Stimulated activated CD4-positive, alpha-beta T cell treated with anti-CD3 and anti-CD28 coated beads, Interleukin-2, amount 100 ng/mL, for 24 hours (primary cell): Measurements from ENCODE around the gene AHDC1.

Experiments
- DNase-seq, 2 donors: peaks; one replicate each; pipeline ENCODE4 v3.0.0-alpha.2; 2020

The AHDC1 gene

GRCh38 chr1:27614625-27615344, 10.8 kb upstream of the AHDC1 start:
- no peak for DNase-seq

- no peak for DNase-seq
These were observed 10.2 kb upstream of the AHDC1 start for GRCh38 chr1:27614043-27614624.

GRCh38 chr1:27612718-27613117, 8.8 kb upstream of the AHDC1 start:
- DNase-seq = no peak

- DNase-seq = no peak
These were observed 7.5 kb upstream of the AHDC1 start for GRCh38 chr1:27611450-27611849.

DNA sequence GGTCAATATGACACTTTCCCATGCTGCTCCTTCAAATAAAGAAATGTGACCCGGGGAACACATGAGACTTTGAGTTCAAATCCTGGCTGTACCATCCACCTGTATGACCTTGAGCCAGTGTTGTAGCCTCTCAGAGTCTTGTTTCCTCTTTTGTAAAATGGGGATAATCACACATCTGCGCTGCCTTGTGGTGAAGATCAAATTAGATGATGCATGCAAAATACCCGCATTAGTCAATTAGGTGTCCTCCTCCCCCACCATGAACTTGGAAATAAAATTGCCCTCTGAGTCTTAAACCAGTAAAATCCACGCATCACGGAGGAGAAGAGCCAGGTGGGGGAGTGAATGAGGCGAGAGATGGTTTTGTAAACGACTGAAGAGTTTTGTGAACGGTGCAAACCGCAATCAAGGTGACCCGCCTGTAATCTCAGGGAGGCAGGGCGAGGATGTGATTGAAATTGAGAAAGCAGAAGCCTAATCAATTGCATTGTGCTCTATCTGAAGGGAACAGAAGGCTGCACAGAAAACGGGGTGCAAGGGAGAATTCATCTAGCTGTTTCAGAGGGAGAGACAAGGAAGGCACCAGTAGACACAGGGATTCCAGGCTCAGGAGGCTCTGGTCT, 5.8 kb upstream of the AHDC1 start:
- no peak for DNase-seq

DNA sequence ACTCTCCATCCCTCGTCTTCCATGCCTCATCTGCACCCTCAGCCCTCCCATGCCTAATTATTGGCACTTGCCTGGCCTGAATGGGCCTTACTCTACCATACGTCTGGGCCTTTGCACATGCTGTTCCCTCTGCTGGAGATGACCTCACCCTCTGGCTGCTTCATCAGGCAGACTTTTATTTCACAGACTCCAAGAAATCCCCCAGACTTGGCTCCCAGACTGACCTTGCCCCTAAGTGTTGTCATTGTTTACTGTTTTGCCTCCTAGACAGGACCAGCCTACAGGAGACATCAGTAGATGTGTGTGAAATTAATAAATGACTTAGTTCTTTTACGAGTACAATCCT, 5.2 kb upstream of the AHDC1 start:
- no peak for DNase-seq

DNA sequence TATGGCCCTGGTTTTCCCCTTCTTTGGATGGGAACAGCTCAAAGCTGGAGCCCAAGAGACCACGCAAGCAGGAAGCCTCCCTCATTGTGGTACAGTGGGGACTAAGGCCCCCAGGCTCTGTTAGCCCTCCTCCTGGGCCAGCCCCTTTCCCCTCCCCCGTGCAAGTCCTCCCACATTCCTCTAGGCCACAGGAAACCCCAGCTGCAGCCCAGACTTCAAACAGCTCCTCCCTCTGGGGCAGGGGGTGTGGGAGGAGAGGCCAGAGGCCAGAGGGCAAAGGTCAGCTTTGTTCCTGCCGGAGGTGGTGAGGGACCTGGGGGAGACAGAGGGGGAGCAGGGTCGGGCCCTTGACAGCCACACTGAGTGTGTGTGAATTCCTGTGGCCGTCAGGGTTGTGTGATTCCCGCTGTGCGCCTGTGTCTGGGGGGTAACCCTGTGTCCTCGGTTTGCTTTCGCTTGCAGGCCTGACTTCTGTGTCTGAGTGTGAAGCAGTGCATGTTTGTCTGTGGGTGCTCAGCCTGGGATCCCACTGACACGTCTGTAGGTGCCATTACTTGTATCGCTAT, 3.4 kb upstream of the AHDC1 start:
- no peak for DNase-seq

GRCh38 chr1:27606708-27607238, 2.8 kb upstream of the AHDC1 start:
- DNase-seq = no peak

- DNase-seq = peak; percentile 62 to 69
These were observed 2.1 kb upstream of the AHDC1 start for GRCh38 chr1:27605796-27606707.

DNA sequence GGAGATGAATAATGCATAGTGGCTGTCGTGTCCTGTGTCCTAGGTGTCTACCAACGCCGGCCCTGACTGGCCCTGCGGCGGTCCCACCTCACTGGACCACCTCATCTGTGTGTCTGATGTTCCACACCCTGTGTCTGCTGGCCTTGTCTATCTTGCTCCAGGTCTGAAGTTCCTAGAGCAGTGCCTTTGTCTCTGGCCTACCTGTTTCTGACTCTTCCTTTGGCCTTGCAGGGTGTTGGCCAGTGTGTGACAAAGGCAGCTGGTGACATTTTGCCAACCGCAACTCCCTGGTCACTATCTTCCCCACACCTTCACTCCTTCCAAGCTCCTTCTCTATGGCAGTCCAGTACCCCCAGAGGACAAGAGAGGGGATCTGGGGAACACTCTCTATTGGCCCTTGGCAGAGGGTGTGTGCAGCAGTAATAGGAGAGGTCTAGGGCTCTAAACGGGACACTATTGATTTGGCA, 1.4 kb upstream of the AHDC1 start:
- no peak for DNase-seq

DNA sequence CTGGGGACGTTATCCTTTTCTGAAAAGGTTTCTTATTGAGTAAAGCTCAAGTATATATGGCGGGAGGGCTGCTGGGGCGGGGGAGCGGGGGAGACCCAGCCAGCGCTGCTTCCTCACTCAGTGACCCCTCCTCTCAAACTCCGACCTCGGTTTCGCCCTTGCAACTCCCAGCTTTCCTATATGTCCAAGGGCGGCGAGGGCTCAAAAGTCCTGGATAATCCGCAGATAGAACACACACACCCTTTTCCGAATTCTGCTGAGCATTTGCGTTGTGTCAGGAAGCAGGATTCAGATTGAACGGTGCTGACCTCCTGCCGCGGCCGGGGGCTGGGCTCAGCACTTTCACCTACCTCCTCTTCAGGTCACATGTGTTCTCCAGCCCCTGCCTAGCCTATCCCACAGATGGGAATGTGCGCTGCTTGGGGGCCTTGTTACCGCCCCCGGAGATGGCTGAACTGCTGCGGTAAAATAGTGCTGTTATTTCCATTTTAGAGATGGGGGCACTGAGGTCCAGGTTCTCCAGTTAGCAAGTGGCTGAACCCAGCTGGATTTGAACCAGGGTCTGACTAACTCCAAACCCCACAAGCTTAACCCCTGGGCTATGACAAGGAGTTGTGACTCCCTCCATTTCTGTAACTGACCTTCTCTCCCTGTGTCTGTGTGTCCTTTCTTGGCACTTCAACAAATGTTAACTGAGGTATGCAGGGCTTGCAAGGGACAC, 795 bp upstream of the AHDC1 start:
- no peak for DNase-seq

DNA sequence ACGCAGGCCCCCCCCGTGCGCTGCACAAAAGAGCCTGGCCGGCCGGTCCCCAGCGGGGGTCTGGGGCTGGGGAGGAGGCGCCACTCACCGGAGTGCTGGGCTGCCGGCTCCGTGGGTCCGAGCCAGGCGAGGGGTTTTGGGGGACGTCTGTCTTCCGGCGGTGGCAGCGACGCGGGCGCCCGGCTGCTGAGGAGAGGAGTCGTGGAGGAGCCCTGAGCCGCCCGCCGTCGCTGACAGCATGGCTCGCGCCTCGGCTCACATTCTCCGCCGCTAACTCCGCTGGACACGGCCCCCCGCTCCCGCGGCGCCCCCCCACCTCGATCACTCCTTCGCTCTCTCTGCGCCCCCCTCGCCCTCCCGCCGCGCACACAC, 649 bp downstream of the AHDC1 start:
- DNase-seq = peak in 1 of 2 donors; percentile 41

- DNase-seq = peak; percentile 43 to 44
These were observed 1.3 kb downstream of the AHDC1 start for GRCh38 chr1:27602462-27603308.

DNA sequence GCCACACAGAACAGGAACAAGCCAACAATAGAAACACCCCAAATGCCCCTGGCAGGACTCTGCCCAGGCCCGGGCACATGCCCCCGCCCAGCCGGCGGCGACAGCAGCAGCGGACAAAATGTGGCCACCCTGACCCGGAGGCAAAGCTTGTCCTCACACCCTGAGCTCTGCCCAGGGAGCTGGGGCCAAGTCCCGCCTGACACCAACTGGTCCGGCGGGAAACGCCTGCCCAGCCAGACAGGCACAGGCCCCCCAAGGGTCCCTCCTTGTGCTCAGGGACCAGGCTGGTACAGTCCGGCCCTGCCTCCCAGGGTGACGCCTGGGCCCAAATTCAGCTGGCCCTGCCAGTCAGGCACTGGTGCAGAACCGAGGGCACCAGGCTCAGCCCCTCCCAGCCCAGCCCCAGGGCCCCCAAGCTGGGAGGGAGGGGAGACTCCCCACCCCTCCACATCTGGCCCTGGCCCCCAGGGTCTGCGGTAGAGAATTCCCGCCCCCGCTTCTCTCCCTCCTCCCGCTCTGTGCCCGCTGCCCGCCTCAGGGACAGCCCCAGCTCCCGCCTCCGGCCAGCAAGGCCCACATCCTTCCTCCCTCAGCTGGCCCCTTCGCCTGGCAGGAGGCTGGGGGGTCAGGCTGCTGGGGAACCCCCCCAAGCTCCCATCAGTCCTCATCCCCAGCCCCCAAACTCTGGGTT, 2.0 kb downstream of the AHDC1 start:
- DNase-seq = no peak

DNA sequence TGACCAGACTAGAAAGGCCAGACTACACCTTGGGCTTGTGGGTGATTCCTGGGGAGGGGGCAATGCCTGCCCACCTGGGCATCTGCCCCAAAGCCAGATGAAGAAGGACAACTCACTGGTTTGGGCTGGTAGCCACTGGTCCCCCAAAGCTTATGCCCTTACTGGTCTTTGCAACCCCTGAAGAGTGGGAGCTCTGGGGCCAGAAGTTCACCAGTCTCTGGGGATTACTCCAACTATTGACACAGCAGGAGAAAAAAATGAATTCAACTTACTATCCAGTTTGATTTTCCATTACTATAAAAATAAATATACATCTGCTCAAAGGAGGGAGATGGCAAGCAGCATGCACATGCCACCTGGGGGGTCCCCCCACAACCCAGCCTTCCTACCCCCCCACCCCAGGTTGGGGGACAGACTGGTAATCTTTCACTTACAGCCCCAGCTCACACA, 2.6 kb downstream of the AHDC1 start:
- DNase-seq = no peak

GRCh38 chr1:27600498-27601175, 3.3 kb downstream of the AHDC1 start:
- DNase-seq = no peak

- no peak for DNase-seq
These were observed 4.1 kb downstream of the AHDC1 start for GRCh38 chr1:27599605-27600497.

DNA sequence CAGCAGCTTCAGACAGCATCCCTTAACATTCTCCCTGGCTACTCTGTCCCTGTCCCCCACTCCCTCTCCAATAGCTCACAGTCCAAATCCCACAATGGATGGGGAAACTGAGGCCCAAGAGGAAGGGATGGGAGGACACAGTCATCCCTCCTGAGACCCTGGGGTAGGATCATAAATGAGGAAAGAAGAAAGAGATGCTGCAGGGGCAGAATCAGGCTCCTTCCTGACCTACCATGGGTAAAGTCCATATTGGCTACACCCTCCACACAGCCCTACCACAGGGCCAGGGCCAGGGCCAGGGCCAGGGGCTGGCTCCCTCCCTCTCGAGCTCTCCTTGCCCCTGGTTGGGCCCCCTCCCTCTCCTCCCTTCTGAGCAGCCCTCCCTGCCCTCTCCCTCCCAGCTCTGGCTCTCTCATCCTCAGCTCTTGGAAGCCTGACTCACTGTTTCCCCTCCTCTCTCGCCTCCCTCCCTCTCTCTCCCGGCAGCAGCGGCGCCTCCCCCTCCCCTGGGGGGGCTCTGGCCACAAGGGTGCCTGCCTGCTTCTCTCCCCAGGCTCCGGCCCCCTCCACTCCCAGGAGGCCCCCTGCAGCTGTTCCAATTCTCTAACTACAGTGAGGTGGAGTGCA, 4.9 kb downstream of the AHDC1 start:
- DNase-seq = peak; percentile 50 to 52
